Measurements from ENCODE around the gene ARHGAP4. TPM values are rescaled to one million over a fixed set of nuclear protein-coding genes. Genes with fewer than 3 reads are reported as not detected.

ARHGAP4 gene
- total RNA-seq, 1 donor from 2014 or later: 72.2 TPM

DNA sequence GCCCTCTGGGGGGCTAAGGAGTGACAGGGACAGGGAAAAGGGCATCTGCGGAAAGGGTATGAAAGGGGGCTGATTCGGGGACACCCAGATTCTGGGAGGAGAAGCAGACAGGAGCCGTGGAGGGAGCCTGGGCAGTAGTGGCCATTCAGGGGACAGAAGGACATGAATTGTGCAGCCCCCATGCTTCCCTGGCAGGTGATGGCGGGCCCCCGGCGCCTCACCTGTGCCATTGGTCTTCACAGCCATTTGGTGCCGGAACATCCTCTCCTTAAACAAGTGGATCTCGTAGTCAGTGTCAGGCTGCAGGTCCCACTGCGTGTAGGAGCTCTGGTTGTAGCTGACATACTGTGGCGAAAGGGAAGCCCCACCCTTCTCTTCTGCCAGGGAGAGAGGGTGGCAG lies 62.0 kb downstream of the ARHGAP4 start:
- no peak overlapping the region for H3K27ac Mint-ChIP-seq (ENCODE audit: unreplicated experiment)
- DNase-seq (ENCODE audit: low spot score): no peak
- H3K36me3 Mint-ChIP-seq (ENCODE audit: low read depth, unreplicated experiment): no peaks in the 10 kb centered on the region
- TF ChIP-seq, protein P1, sequence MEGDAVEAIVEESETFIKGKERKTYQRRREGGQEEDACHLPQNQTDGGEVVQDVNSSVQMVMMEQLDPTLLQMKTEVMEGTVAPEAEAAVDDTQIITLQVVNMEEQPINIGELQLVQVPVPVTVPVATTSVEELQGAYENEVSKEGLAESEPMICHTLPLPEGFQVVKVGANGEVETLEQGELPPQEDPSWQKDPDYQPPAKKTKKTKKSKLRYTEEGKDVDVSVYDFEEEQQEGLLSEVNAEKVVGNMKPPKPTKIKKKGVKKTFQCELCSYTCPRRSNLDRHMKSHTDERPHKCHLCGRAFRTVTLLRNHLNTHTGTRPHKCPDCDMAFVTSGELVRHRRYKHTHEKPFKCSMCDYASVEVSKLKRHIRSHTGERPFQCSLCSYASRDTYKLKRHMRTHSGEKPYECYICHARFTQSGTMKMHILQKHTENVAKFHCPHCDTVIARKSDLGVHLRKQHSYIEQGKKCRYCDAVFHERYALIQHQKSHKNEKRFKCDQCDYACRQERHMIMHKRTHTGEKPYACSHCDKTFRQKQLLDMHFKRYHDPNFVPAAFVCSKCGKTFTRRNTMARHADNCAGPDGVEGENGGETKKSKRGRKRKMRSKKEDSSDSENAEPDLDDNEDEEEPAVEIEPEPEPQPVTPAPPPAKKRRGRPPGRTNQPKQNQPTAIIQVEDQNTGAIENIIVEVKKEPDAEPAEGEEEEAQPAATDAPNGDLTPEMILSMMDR (IDR thresholded peaks at IDR 0.05; ENCODE audit: unreplicated experiment): no peak
- H3K4me3 Mint-ChIP-seq (ENCODE audit: unreplicated experiment): no peak overlapping the region
- no peaks in the 10 kb centered on the region for H3K4me1 Mint-ChIP-seq (ENCODE audit: unreplicated experiment)
- peaks cover 3% of the 10 kb centered on the region for H3K27me3 Mint-ChIP-seq (ENCODE audit: unreplicated experiment)
- no peaks in the 10 kb centered on the region for H3K9me3 Mint-ChIP-seq (ENCODE audit: unreplicated experiment)

DNA sequence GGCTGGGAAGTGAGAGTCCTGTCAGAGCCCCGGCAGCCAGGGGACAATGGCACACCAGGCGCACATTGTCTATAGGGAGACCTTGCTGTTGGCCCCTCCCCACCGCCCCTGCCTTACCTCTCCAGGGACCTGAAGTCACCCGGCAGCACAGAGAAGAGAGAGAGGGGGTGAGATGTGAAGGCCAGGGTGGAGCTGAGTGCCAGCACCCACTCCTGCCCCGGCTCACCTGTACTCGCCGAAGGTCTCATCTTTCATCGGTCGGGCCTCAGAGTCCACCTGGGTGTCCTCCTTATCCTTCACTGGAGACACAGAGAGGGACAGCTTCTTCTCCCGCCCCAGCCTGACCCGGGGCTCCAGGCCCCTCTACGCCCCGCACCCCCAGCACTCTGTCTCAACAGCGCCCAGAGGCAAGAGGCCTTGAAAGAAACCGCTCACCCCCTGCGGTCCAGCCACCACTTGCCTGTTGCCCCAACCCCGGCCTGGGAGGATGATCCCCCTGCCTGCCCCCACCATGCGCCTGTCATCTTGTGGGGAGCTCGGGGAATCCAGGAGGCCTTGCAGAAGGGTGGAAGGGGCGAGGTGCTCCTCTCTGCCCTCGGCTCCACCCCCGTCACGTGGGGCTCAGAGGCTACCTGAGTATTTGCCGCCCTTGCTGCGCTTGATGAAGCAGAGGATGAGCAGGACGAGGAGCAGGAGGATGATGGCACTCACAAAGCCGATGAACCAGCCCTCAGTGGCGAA lies 62.6 kb downstream of the ARHGAP4 start:
- Mint-ChIP-seq H3K36me3 (ENCODE audit: low read depth, unreplicated experiment) (no peaks in the 10 kb centered on the region), H3K4me1 (ENCODE audit: unreplicated experiment) (no peaks in the 10 kb centered on the region), H3K27me3 (ENCODE audit: unreplicated experiment) (peaks cover 5% of the 10 kb centered on the region), H3K9me3 (ENCODE audit: unreplicated experiment) (no peaks in the 10 kb centered on the region), H3K4me3 (ENCODE audit: unreplicated experiment) (no peak overlapping the region), H3K27ac (ENCODE audit: unreplicated experiment) (no peak overlapping the region)
- TF ChIP-seq, protein P1 (IDR thresholded peaks at IDR 0.05; ENCODE audit: unreplicated experiment): no peak
- DNase-seq (ENCODE audit: low spot score): no peak

DNA sequence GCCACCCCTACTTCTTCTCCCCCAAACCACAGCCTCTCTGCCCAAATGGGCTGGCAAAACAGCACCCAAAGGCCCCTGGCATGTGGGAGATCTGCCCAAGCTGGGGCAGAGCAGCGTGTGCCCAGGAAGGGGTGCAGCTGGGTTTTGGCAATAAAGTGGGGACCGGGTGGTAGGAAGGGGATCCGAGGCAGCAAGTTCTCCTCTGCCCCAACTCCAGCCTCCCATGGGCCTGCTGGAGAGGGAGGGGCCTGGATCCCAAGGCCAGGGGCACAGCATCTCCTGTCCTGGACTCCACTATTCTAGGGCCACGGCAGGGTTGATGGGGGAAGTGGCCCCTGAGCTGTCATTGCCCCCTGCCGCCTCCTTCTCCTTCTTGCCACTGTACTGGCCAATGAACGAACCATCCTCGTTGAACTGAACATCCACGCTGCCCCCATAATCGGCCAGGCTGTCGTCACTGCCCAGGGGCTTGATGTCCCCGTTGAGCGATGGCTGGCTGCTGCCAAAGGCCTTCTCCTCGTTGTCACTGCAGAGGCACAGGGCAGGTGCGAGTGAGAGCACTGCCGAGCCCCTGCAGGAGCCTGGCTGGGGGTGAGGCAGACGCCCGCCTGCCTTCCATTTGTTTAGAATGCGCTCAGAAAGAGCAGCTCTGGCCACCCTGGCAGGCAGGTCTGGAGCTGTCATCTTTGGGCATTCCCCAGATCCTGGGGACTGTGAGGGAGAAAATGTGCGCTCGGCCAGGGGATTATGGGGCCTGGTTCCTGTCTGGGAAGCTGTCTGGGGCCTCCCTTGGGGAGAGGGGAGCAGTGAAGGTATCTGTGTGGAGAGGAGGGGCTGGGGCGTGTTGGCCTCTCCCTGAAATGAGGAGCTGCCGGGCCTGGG lies 63.5 kb downstream of the ARHGAP4 start:
- Mint-ChIP-seq H3K36me3 (ENCODE audit: low read depth, unreplicated experiment) (no peaks in the 10 kb centered on the region), H3K27ac (ENCODE audit: unreplicated experiment) (no peak overlapping the region), H3K4me3 (ENCODE audit: unreplicated experiment) (no peak overlapping the region), H3K27me3 (ENCODE audit: unreplicated experiment) (peaks cover 5% of the 10 kb centered on the region), H3K4me1 (ENCODE audit: unreplicated experiment) (no peaks in the 10 kb centered on the region), H3K9me3 (ENCODE audit: unreplicated experiment) (no peaks in the 10 kb centered on the region)
- TF ChIP-seq, protein P1 (IDR thresholded peaks at IDR 0.05; ENCODE audit: unreplicated experiment): no peak
- no peak for DNase-seq (ENCODE audit: low spot score)

DNA sequence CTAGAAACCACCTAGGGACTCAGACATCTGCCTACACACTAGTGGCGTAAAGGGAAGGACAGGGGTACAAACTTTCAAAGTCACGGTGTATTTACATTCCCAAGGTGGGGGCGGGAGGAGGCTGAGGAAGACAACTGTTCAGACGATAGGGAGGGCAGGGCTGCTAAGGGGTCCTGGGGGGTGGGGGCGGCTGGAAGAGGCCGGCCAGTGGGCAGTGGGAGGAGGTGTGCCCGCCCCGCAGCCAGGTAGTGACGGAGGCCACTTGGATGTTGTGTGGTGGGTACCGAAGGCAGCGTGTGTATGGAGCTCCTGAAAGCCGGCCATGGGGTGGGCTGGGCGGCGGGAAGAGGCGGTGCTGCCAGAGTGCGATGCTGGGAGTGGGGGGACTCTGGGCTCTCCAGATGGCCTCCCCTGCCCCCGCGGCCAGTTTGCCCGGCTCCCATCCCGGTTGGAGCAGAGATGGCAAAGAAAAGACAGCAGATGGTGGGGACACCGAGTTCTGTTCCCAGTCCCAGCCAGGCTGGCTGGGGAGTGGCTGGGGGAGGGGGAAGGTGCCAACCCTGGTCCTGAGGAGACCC lies 64.2 kb downstream of the ARHGAP4 start:
- Mint-ChIP-seq H3K9me3 (ENCODE audit: unreplicated experiment) (no peaks in the 10 kb centered on the region), H3K36me3 (ENCODE audit: low read depth, unreplicated experiment) (no peaks in the 10 kb centered on the region), H3K4me1 (ENCODE audit: unreplicated experiment) (no peaks in the 10 kb centered on the region), H3K27me3 (ENCODE audit: unreplicated experiment) (peaks cover 5% of the 10 kb centered on the region), H3K4me3 (ENCODE audit: unreplicated experiment) (no peak overlapping the region), H3K27ac (ENCODE audit: unreplicated experiment) (no peak overlapping the region)
- DNase-seq (ENCODE audit: low spot score): no peak
- TF ChIP-seq, protein P1 (IDR thresholded peaks at IDR 0.05; ENCODE audit: unreplicated experiment): no peak
